ENCODE measurements around the gene PRSS16.

Gene PRSS16

DNA sequence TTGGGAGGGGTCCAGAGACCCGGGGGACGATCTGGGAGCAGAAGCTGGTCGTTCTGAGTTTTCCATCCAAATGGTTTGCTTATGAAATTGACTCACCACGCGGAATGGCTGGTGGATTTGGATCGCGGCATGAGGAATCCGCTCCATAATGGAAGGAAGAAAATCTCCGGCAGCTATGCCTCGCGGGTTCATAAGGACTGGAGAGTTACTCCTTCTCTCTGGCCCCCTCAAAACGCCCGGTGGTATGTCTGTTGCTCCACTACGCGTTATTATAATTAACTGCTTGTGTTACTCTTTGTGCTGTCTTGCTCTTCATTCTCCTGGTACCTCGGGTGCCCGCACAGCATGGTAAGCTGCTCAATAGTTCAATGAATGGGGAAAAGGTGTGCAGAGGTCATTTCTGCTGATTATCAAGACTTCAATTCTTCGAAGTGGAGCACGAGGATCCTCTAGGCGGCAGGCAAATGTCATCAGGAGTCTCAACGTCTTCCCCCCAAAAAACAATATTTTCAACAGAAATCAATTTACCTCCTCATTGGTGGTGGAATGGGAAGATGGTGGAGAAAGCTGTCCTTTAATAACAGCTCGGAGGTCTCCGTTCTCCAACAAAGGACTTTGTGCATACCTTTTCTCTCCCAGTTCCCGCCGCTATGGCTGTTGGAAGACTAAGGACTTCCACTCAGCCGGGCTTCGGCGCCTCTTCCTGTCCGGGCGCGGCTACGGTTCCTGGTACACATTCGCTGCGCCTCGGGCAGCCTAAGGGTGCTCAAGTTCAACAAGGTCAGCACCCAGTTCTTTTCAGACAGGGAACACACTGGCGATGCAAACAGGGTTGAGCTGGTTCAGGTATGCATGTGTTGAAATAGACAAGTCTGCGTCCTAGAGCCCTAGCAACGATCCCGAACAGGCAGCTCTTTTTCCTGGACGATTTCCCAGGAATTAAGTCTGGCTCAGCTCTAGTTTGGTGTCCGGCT is 9.2 kb upstream of the PRSS16 start:
- no peaks in the 10 kb centered on the region for H3K36me3 ChIP-seq (ENCODE audit: insufficient read depth, low read length)
- H3K9ac ChIP-seq (ENCODE audit: insufficient read length), result peak overlapping the region; percentile 37
- TF ChIP-seq EZH2 (IDR thresholded peaks at IDR 0.05), result no peak
- TF ChIP-seq FOXP2 (optimal IDR thresholded peaks at IDR 0.05; ENCODE audit: control extremely low read depth, extremely low read length, insufficient read depth), result no peak
- TF ChIP-seq POLR2AphosphoS5 (IDR thresholded peaks at IDR 0.05; ENCODE audit: borderline replicate concordance, low read depth, low read length), result no peak
- no peaks in the 10 kb centered on the region for H3K9me3 ChIP-seq (ENCODE audit: low read depth, low read length)
- DNase-seq (ENCODE audit: low read depth, low spot score), result no peak
- 0 out of 2 replicates have a peak overlapping the region, but pooled peaks have one; percentile 44 for H3K27ac ChIP-seq
- peak overlapping the region; percentile 74 for H3K4me3 ChIP-seq

DNA sequence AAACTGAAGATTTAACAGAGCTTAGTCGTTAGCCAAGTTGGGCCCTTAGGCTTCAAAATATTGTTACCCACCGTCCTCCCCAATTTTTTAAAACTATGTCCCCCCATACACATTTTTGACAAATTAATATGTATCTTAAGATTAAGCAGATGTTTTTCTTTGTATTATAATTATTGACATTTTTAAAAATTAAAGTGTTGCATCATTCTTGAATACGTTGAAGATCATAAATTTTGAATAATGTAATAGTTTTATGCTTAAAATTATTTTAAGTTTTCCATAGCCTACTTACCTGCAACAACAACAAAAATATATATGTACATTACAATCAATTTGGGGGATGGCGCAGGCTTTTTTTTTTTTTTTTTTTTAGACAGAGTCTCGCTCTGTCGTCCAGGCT is 8.2 kb upstream of the PRSS16 start:
- Histone ChIP-seq H3K9me3 (ENCODE audit: low read depth, low read length) (no peaks in the 10 kb centered on the region), H3K9ac (ENCODE audit: insufficient read length) (no peak overlapping the region), H3K36me3 (ENCODE audit: insufficient read depth, low read length) (no peaks in the 10 kb centered on the region), H3K27ac (no peak overlapping the region), H3K4me3 (no peak overlapping the region)
- TF ChIP-seq FOXP2 (optimal IDR thresholded peaks at IDR 0.05; ENCODE audit: control extremely low read depth, extremely low read length, insufficient read depth) (no peak), EZH2 (IDR thresholded peaks at IDR 0.05) (no peak), POLR2AphosphoS5 (IDR thresholded peaks at IDR 0.05; ENCODE audit: borderline replicate concordance, low read depth, low read length) (no peak)
- DNase-seq (ENCODE audit: low read depth, low spot score), result no peak

DNA sequence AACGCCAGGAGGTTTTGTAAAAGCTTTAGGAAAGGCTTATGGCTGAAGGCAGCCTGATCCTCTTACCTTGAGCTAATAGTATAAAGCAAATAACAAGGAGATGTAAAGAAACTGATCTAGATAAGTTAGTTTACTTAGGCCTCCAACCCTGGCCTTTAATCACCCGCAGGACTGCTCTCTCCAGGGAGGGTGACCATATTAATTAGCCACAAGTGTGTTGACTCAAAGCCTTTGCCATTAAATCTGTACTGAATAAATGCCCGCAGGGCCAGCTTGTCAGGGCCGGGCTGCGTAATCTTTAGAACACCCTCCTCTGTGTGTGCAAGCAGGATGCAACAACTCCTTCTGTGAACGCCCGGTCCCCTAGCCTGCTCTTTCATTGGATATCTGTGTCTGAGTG is 6.1 kb upstream of the PRSS16 start:
- no peak overlapping the region for H3K27ac ChIP-seq
- H3K9me3 ChIP-seq (ENCODE audit: low read depth, low read length), result no peaks in the 10 kb centered on the region
- no peak overlapping the region for H3K9ac ChIP-seq (ENCODE audit: insufficient read length)
- no peaks in the 10 kb centered on the region for H3K36me3 ChIP-seq (ENCODE audit: insufficient read depth, low read length)
- TF ChIP-seq EZH2 (IDR thresholded peaks at IDR 0.05) (no peak), FOXP2 (optimal IDR thresholded peaks at IDR 0.05; ENCODE audit: control extremely low read depth, extremely low read length, insufficient read depth) (no peak), POLR2AphosphoS5 (IDR thresholded peaks at IDR 0.05; ENCODE audit: borderline replicate concordance, low read depth, low read length) (no peak)
- H3K4me3 ChIP-seq, result no peak overlapping the region
- no peak for DNase-seq (ENCODE audit: low read depth, low spot score)

DNA sequence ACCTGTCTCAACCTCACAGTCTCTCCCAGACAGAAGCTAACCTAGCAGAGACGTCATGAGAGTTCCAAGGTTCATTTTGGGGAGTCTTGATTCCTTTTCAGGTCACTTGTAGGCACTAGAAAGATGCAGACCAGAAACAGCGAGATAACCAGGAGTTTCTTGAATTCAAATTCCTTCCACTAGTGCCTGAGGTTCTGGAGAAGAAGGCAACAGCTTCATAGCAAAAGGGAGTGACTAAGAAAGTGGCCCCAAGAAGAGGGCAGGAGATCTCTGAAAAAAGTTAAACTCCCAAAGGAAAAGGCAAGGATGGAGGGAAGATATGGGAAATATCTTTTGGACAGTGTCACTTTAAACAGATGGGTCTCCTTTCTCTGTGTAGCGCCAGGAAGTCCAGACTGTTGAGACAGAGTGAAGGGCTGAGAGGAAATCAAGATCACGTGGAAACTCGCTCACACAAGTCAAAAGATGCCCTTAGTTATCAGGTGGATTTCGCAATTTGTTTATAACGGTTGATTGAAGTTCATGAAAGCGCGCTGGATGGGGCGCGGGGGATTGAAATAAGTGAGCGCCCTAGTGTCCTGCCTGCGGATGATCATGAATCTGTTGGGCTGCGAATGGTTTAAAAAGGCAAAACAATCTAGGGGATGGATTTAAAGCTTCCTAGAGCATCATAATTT is 4.8 kb upstream of the PRSS16 start:
- no peak for TF ChIP-seq EZH2 (IDR thresholded peaks at IDR 0.05)
- TF ChIP-seq POLR2AphosphoS5 (IDR thresholded peaks at IDR 0.05; ENCODE audit: borderline replicate concordance, low read depth, low read length), result no peak
- no peak overlapping the region for H3K4me3 ChIP-seq
- no peak for DNase-seq (ENCODE audit: low read depth, low spot score)
- no peak overlapping the region for H3K9ac ChIP-seq (ENCODE audit: insufficient read length)
- no peaks in the 10 kb centered on the region for H3K36me3 ChIP-seq (ENCODE audit: insufficient read depth, low read length)
- no peaks in the 10 kb centered on the region for H3K9me3 ChIP-seq (ENCODE audit: low read depth, low read length)
- H3K27ac ChIP-seq, result no peak overlapping the region

DNA sequence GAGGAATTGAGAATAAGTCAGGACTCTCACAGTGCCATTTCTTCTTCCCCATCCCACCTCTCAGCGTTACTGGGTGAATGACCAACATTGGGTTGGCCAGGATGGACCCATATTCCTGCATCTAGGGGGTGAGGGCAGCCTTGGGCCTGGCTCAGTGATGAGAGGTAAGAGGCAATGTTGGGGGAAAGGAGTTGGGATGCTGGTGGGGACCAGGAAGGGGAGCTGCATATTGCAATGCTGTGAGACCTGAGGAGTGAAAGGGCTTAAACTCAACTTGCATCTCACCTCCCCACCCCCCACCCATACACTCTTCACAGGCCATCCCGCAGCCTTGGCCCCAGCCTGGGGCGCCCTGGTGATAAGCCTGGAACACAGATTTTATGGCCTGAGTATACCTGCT is 1.3 kb downstream of the PRSS16 start:
- no peak for DNase-seq (ENCODE audit: low read depth, low spot score)
- Histone ChIP-seq H3K36me3 (ENCODE audit: insufficient read depth, low read length) (no peaks in the 10 kb centered on the region), H3K9me3 (ENCODE audit: low read depth, low read length) (no peaks in the 10 kb centered on the region), H3K27ac (no peak overlapping the region), H3K9ac (ENCODE audit: insufficient read length) (no peak overlapping the region), H3K4me3 (no peak overlapping the region)
- no peak for TF ChIP-seq FOXP2 (optimal IDR thresholded peaks at IDR 0.05; ENCODE audit: control extremely low read depth, extremely low read length, insufficient read depth)
- no peak for TF ChIP-seq EZH2 (IDR thresholded peaks at IDR 0.05)
- TF ChIP-seq POLR2AphosphoS5 (IDR thresholded peaks at IDR 0.05; ENCODE audit: borderline replicate concordance, low read depth, low read length), result no peak

DNA sequence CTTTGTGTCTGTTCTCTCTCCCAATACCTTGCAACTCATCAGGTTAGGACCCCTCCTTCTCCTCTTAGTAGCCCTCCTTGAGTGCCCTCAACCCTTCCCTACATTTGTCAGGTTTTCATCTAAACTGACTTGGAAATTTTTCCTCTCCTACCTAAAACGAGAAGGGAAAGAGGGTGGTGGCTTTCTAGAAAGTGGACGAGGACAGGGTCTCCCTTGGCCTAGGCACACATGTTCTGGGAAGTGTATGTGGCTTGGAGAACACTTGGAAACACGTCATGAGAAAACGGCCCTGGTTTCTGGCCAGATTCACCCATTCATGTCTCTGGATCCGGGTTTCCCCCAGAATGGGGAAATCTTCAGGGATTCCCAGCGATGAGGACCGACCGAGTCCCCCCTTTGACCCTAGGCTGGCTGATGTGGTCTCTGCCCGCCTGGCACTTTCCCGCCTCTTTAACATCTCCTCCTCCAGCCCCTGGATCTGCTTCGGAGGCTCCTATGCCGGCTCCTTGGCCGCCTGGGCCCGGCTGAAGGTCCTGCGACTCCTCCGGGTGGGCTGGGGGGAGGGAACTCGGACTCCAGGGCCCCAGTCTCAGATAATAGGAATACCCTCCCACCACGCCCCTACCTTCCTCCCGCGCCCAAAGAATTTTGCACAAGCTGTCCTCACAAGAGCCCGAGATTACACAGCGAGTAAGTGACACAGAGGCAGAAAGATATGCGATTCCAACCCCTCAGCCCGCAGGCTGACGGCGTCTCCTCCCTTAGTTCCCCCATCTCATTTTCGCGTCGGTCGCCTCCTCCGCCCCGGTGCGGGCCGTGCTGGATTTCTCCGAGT is 3.0 kb downstream of the PRSS16 start:
- H3K36me3 ChIP-seq (ENCODE audit: insufficient read depth, low read length), result no peaks in the 10 kb centered on the region
- no peaks in the 10 kb centered on the region for H3K9me3 ChIP-seq (ENCODE audit: low read depth, low read length)
- peak overlapping the region; percentile 87 for H3K4me3 ChIP-seq
- peak overlapping the region; percentile 70 for H3K9ac ChIP-seq (ENCODE audit: insufficient read length)
- TF ChIP-seq EZH2 (IDR thresholded peaks at IDR 0.05), result no peak
- no peak for TF ChIP-seq POLR2AphosphoS5 (IDR thresholded peaks at IDR 0.05; ENCODE audit: borderline replicate concordance, low read depth, low read length)
- TF ChIP-seq FOXP2 (optimal IDR thresholded peaks at IDR 0.05; ENCODE audit: control extremely low read depth, extremely low read length, insufficient read depth), result no peak
- no peak overlapping the region for H3K27ac ChIP-seq
- no peak for DNase-seq (ENCODE audit: low read depth, low spot score)

DNA sequence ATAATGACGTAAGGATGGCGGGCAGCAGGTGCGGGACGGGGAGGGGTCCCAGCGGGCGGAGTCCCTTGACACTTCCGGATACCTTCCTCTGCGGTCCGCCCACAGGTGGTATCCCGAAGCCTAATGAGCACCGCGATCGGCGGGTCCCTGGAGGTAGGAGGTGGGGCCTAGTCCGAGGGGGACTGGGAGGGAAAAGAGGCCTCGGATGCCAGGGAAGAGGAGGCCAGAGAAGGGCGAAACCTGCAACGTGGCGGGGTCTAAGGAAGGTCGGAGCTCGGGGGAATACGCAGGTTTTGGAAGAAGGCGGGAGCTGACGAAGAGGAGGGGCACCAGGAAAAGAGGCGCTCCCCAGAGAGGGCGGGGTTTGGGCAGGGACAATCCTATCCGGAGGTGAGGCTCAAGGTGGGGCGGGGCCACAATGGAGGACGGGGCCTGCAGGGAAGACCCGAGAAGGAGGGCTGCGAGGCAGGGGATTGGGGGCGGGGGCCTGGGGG is 3.7 kb downstream of the PRSS16 start:
- no peaks in the 10 kb centered on the region for H3K9me3 ChIP-seq (ENCODE audit: low read depth, low read length)
- peak overlapping the region; percentile 70 for H3K9ac ChIP-seq (ENCODE audit: insufficient read length)
- H3K27ac ChIP-seq, result no peak overlapping the region
- peak; percentile 49; the same call in 1 of the 2 replicates for TF ChIP-seq POLR2AphosphoS5 (IDR thresholded peaks at IDR 0.05; ENCODE audit: borderline replicate concordance, low read depth, low read length)
- TF ChIP-seq EZH2 (IDR thresholded peaks at IDR 0.05), result no peak
- peak; percentile 18 for TF ChIP-seq FOXP2 (optimal IDR thresholded peaks at IDR 0.05; ENCODE audit: control extremely low read depth, extremely low read length, insufficient read depth)
- H3K36me3 ChIP-seq (ENCODE audit: insufficient read depth, low read length), result no peaks in the 10 kb centered on the region
- peak overlapping the region; percentile 87 for H3K4me3 ChIP-seq
- no peak for DNase-seq (ENCODE audit: low read depth, low spot score)
